GM19395 (cell line): Measurements from ENCODE around the gene RAPGEF4.

ENCODE experiments used
- ATAC-seq: cut with Tn5 transposase; IDR thresholded peaks from one replicate; pipeline ENCODE4 v1.9.1; 2021; ENCODE audit warnings: mild to moderate bottlenecking, moderate library complexity; ENCODE audit not compliant: unreplicated experiment

The RAPGEF4 gene

GRCh38 chr2:172856606-172857005 lies 121.0 kb downstream of the RAPGEF4 start:
- no peak for ATAC-seq

- ATAC-seq = no peak
Observed at GRCh38 chr2:172858473-172858745, 122.8 kb downstream of the RAPGEF4 start.

- ATAC-seq = no peak
Observed at GRCh38 chr2:172859581-172860335, 124.1 kb downstream of the RAPGEF4 start.

DNA sequence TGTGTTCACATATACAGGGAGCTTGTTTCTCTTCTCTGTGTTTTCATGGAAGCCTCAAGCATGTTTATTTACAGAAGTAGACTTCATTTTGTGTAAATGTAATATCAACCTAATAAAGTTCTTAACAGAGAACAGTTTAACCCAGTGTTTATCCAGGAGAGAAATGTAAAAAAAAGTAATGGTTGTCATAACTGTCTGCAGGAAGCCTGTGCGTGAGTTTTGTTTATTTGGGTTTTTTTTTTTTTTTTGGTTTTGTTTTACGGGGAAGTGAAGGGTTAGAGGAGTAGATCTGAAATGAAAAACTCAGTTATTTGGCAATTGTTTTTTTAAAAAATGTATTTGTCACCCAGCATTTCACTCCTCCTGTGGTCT lies 124.7 kb downstream of the RAPGEF4 start:
- no peak for ATAC-seq

GRCh38 chr2:172861098-172861497 lies 125.5 kb downstream of the RAPGEF4 start:
- no peak for ATAC-seq

GRCh38 chr2:172861656-172862476 lies 126.2 kb downstream of the RAPGEF4 start:
- no peak for ATAC-seq

GRCh38 chr2:172863341-172863740 lies 127.7 kb downstream of the RAPGEF4 start:
- ATAC-seq = no peak

GRCh38 chr2:172864182-172864581 lies 128.5 kb downstream of the RAPGEF4 start:
- ATAC-seq = no peak

DNA sequence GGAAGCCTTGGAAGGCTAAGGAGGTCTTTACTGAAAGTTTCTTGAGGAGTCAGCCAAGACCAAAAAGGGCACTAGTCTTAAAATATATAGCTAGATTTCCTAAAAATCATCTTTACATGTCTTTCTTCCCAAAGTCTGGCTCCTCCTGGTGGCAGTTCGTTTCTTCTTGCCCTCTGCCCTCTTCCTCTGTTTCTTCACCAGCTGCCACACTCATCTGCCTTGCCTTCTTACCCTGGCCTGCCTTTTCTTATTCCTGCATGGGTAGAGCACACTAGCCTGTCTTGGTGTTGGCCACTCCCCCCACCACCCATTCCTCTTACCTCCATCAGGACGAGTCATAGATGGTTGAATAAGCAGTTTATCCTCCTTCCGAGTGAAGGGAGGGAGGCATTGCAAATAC lies 129.8 kb downstream of the RAPGEF4 start:
- ATAC-seq = no peak

DNA sequence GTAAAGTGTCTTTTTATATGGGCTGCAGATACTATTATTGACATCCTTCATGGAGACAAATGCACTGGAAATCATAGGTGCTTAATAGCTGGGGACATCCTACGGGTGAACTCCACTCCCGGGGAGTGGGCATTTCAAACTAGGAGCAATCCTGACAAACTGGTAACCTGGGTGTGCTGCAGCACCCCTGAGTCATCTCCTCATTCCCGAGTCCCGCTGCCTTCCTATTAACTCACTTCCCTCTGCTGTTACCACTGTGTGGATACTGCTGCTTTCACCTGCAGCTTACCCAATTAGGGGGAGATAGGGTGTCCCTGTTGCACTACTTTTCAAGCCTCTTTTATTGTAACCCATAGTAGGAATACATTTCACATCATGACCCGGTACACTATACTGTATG lies 134.2 kb downstream of the RAPGEF4 start:
- ATAC-seq = no peak

GRCh38 chr2:172870396-172870795 lies 134.8 kb downstream of the RAPGEF4 start:
- no peak for ATAC-seq

GRCh38 chr2:172877826-172878225 lies 142.2 kb downstream of the RAPGEF4 start:
- ATAC-seq = no peak

GRCh38 chr2:172878260-172878659 lies 142.6 kb downstream of the RAPGEF4 start:
- ATAC-seq = no peak

GRCh38 chr2:172884336-172884735 lies 148.7 kb downstream of the RAPGEF4 start:
- no peak for ATAC-seq

- ATAC-seq = no peak
Observed at GRCh38 chr2:172885996-172886395, 150.4 kb downstream of the RAPGEF4 start.

DNA sequence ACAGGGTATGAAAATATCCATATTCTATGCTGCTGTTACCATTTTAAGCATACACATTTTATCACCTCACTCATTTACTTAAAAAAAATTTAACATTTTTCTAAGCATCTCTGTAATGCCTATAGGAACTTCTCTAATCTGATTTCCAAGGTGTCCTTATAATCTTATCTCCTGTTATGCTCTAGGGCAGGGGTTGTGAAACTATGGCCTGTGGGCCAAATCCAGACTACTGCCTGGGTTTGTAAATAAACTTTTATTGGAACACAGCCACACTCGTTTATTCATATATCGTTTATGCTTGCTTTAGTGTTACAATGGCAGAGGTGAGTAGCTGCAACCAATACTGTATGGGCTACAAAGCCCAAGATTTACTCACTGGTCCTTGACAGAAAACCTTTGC lies 151.6 kb downstream of the RAPGEF4 start:
- no peak for ATAC-seq

DNA sequence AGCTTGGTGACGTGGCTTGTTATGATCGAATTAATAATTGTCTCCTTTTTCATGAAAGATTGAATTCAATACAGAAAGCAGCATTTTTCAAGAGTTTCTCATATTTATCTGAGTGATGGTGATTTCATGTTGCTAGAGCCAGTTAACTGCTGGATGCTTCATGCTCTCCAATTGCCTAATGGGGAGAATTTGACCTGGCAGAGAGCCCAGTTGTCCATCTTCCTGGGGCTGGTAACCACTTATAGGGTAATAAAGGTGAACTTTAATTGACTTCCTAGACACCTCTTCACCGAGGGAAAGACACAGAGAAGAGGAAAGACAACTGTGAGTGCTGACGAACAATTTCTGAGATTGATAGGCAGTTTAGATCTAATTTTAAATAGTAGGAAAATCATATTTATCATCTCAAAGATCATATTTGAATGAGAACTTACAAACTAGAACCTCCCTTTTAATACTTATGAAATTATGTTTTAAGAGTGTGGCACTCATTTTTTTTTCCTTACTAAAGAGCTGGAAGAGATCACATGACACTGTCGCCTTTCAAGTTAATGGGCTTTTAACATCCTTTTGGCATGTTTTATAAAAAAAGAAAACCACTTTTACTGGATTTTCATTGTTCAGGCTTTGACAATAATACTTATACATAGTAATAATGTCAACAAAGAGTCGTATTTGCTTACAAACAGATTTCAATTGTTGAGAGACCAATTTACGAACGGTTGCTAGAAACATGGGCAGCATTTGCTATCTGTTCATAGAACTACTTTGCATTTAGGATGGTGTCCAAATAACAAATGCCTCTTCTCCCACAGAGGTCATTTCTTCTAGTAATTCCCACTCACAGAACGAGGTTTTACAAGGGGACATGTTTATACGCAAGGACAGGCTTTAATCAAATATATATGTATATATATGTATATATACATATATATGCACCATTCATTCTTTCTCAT lies 153.3 kb downstream of the RAPGEF4 start:
- ATAC-seq = no peak

DNA sequence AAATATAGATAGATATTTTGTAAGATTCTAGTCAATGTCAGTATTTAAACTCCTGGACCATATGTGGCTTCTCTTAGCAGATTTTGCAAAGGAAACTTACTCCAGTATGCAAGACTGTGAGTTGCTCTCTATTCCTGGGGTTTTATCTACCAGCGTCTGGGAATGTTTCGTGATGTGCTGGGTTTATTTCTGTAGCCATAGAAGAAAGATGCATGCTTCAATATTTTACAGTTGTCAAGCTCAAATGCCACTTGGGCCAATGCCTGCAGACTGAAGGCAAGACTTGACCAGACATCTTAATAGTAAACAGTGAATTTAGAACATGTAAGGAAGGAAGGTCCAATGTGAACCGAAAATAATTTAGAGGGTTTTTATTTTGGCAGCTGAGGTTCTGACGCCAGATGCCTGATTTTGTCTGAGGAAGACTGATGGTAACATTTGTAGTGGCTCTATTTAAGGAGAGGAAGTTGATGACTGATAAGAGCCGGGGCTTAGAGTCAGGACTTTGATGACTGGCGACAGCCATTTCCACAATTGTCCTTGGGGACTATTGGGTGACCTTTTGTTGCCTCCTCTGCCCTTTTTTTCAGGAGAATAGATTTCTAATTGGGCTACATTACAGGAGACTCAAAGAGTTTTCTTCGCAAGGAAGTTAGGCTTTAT lies 154.3 kb downstream of the RAPGEF4 start:
- ATAC-seq = no peak

DNA sequence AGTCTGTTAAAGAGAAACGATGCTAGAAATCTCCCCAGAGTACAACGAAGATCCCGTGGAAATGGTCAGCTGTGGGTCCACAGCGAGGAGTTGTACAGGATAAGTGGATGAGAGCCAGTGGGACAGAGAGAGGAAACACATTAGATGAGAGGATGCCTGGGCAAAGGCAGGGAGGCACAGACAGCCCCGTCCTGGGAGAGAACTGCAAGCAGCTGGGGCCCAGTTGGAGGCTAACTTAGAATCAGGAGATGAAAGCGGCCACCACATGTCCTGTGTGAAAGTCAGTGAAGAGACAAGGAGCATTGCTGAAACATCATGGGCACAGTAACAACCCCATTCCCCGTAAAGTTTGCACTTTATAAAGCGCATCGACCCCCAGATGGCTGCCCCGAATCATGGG lies 157.5 kb downstream of the RAPGEF4 start:
- ATAC-seq = no peak

- no peak for ATAC-seq
Observed at GRCh38 chr2:172893671-172894070, 158.0 kb downstream of the RAPGEF4 start.
